ENCODE results near the gene SCYL1.

Gene SCYL1

GRCh38 chr11:65524741-65525545 is at the start of gene SCYL1:
Gene SCYL1, plus strand, starts transcription at chr11:65525083. Its CDS starts 71 bp downstream, at chr11:65525154.
- in situ Hi-C loops (cut with HindIII; ENCODE audit: low sequenced_read_pairs), result no loop called here

- in situ Hi-C loops (cut with HindIII; ENCODE audit: low sequenced_read_pairs), result no loop called here
These were observed 48.2 kb upstream of the SCYL1 start for GRCh38 chr11:65476632-65477148.

- in situ Hi-C loops (cut with HindIII; ENCODE audit: low sequenced_read_pairs), result no loop called here
These were observed 47.5 kb upstream of the SCYL1 start for GRCh38 chr11:65477149-65477965.

GRCh38 chr11:65478388-65479183 is 46.3 kb upstream of the SCYL1 start:
- in situ Hi-C loops (cut with HindIII; ENCODE audit: low sequenced_read_pairs), result no loop called here

GRCh38 chr11:65479184-65480145 is 45.4 kb upstream of the SCYL1 start:
- in situ Hi-C loops (cut with HindIII; ENCODE audit: low sequenced_read_pairs), result no loop called here

GRCh38 chr11:65482306-65482850 is 42.5 kb upstream of the SCYL1 start:
- in situ Hi-C loops (cut with HindIII; ENCODE audit: low sequenced_read_pairs), result no loop called here

- in situ Hi-C loops (cut with HindIII; ENCODE audit: low sequenced_read_pairs), result no loop called here
These were observed 39.0 kb upstream of the SCYL1 start for GRCh38 chr11:65485920-65486219.

GRCh38 chr11:65486570-65487466 is 38.1 kb upstream of the SCYL1 start:
- in situ Hi-C loops (cut with HindIII; ENCODE audit: low sequenced_read_pairs), result no loop called here

- in situ Hi-C loops (cut with HindIII; ENCODE audit: low sequenced_read_pairs), result no loop called here
These were observed 37.2 kb upstream of the SCYL1 start for GRCh38 chr11:65487467-65488272.

GRCh38 chr11:65488273-65489034 is 36.4 kb upstream of the SCYL1 start:
- in situ Hi-C loops (cut with HindIII; ENCODE audit: low sequenced_read_pairs), result no loop called here

GRCh38 chr11:65489035-65489705 is 35.7 kb upstream of the SCYL1 start:
- in situ Hi-C loops (cut with HindIII; ENCODE audit: low sequenced_read_pairs), result no loop called here

- in situ Hi-C loops (cut with HindIII; ENCODE audit: low sequenced_read_pairs), result no loop called here
These were observed 35.1 kb upstream of the SCYL1 start for GRCh38 chr11:65489706-65490320.

GRCh38 chr11:65491163-65491465 is 33.8 kb upstream of the SCYL1 start:
- in situ Hi-C loops (cut with HindIII; ENCODE audit: low sequenced_read_pairs), result no loop called here

GRCh38 chr11:65491614-65492386 is 33.1 kb upstream of the SCYL1 start:
- in situ Hi-C loops (cut with HindIII; ENCODE audit: low sequenced_read_pairs), result no loop called here

GRCh38 chr11:65492387-65492636 is 32.6 kb upstream of the SCYL1 start:
- in situ Hi-C loops (cut with HindIII; ENCODE audit: low sequenced_read_pairs), result no loop called here
